Measurements from ENCODE around the gene HOXB2. TPM values are rescaled to one million over a fixed set of nuclear protein-coding genes. Genes with fewer than 3 reads are reported as not detected.
A peak's percentile ranks its signal among the peaks of the same experiment; 100 is the strongest.

HOXB2 gene
- total and polyA plus RNA-seq, 2 donors (not counting 1 experiment from before 2014, with no cell fraction given): 6.1 to 9.2 TPM

DNA sequence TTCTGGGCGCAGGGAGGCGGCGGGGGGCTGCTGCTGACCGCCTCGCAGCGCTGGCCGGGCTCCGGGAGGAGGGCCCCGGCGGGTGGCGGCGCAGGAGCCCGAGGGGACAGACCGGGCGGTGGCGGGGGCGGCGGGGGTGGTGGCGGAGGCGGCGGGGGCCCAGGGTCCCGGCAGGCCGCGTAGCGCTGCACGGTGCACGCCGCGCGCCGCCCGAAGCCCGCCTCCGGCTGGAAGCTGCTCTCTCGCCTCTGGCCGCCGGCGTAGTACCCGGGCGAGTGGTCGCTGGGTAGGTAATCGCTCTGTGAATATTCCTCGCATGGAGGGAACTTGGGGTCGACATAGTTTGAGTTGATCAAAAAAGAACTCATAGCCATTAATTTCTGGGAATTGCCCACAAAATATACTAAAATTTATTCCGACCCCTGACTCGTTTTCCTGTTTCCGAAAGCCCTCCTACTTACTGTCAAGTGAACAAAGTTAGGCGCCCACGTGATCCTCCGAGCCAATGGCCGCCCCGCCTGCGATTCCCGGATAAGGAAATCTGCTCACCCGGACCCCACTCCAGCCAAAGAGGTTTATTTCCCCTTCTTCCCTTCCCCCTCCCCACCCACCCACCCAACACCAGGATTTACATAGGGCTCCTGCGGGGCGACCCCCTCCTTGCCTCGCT is 33.2 kb upstream of the HOXB2 start, which contains the start of gene HOXB4:
HOXB4 (minus strand) TSS at position 405 of the 670 bp plus-strand sequence; CDS start at position 374, 31 bp downstream.
- 0% methylated on average over 39 of the region's 58 CpGs for WGBS (ENCODE audit: insufficient coverage)
- intact Hi-C loops (cut with micrococcal nuclease): loop anchor here (2.0 to 5.0 kb wide), 3 partner anchors 15 to 37 kb away; partner anchors contain the start of genes HOXB5 and HOXB7
- H3K4me1 Mint-ChIP-seq: peaks cover 49% of the 10 kb centered on the region
- peak within 1 kb of the TSS; percentile 92 for H2AFZ ChIP-seq (ENCODE audit: insufficient read depth, low read depth, low read length, poor library complexity, severe bottlenecking)
- peak; percentile 72 for ATAC-seq (ENCODE audit: low read depth)
- H3K4me2 ChIP-seq (replicated peaks; ENCODE audit: low read depth, low read length, poor library complexity, severe bottlenecking): peak within 1 kb of the TSS; percentile 96
- peaks cover 0 to 64% (median 47%) of the 10 kb centered on the region in 4 experiments for H3K27me3 ChIP-seq (replicated peaks in 1 of 4; ENCODE audit: control extremely low read depth in 1 of 4, control insufficient read depth in 3 of 4, insufficient read depth in 4 of 4, low read length in 3 of 4)
- H3K27me3 Mint-ChIP-seq: peaks cover 48% of the 10 kb centered on the region
- no peaks in the 10 kb centered on the region for H3K79me2 ChIP-seq (ENCODE audit: control insufficient read depth, insufficient read depth, low read length)
- H3K9me3 Mint-ChIP-seq (ENCODE audit: insufficient read depth): no peaks in the 10 kb centered on the region
- H3K9me3 ChIP-seq (ENCODE audit: control extremely low read depth in 1 of 3, control insufficient read depth in 2 of 3, insufficient read depth in 1 of 3, low read length in 2 of 3): peaks cover 0 to 30% (median 0%) of the 10 kb centered on the region in 3 donors
- no peak within 1 kb of the TSS for H3K27ac ChIP-seq (ENCODE audit: low read length in 2 of 2)
- peak within 1 kb of the TSS; percentile 80 for H3K27ac Mint-ChIP-seq
- no peaks in the 10 kb centered on the region for H3K36me3 ChIP-seq (replicated peaks in 1 of 2; ENCODE audit: control extremely low read depth in 1 of 2, control insufficient read depth in 1 of 2, extremely low read depth in 1 of 2, insufficient read depth in 2 of 2, low read length in 1 of 2)
- TF ChIP-seq EZH2 (IDR thresholded peaks at IDR 0.05; ENCODE audit: borderline replicate concordance, insufficient read depth, low read depth, low read length, poor library complexity, severe bottlenecking): no peak
- TF ChIP-seq, protein P1, sequence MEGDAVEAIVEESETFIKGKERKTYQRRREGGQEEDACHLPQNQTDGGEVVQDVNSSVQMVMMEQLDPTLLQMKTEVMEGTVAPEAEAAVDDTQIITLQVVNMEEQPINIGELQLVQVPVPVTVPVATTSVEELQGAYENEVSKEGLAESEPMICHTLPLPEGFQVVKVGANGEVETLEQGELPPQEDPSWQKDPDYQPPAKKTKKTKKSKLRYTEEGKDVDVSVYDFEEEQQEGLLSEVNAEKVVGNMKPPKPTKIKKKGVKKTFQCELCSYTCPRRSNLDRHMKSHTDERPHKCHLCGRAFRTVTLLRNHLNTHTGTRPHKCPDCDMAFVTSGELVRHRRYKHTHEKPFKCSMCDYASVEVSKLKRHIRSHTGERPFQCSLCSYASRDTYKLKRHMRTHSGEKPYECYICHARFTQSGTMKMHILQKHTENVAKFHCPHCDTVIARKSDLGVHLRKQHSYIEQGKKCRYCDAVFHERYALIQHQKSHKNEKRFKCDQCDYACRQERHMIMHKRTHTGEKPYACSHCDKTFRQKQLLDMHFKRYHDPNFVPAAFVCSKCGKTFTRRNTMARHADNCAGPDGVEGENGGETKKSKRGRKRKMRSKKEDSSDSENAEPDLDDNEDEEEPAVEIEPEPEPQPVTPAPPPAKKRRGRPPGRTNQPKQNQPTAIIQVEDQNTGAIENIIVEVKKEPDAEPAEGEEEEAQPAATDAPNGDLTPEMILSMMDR (IDR thresholded peaks at IDR 0.05): no peak
- ChIA-PET POLR2A (interaction anchor here (0.7 kb wide), 1 partner anchor 1087 kb away, joined by 3 read pairs; no protein-coding TSS in a partner anchor), CTCF (interaction anchor here (1.3 to 1.6 kb wide), 4 partner anchors 15 to 270 kb away, joined by 3 to 4 read pairs (median 4); partner anchors contain the start of gene HOXB5)
- peaks cover 50 to 55% of the 10 kb centered on the region in 2 donors for H3K4me1 ChIP-seq (ENCODE audit: control insufficient read depth in 2 of 2, insufficient read depth in 2 of 2, low read length in 2 of 2)
- H3K4me3 Mint-ChIP-seq: peak within 1 kb of the TSS; percentile 88
- H3K9ac ChIP-seq (ENCODE audit: low read length): peak within 1 kb of the TSS; percentile 73
- DNase-seq: peak; percentile 77
- no peaks in the 10 kb centered on the region for H4K20me1 ChIP-seq (ENCODE audit: control insufficient read depth, insufficient read depth, low read length, poor library complexity, severe bottlenecking)
- H3K4me3 ChIP-seq (ENCODE audit: control extremely low read depth in 1 of 5, extremely low read depth in 1 of 5, insufficient read depth in 1 of 5, low read depth in 2 of 5, low read length in 4 of 5): peak within 1 kb of the TSS; percentile 48 to 77 (median 61)
